ENCODE measurements around the gene SRL. TPM values are rescaled to one million over a fixed set of nuclear protein-coding genes. Genes with fewer than 3 reads are reported as not detected.

The SRL gene
- total and polyA plus RNA-seq, 2 of the 4 experiments (the other 2 are of a cell fraction) = under 0.01 to 0.14 TPM

- Histone ChIP-seq H3K9me3 (ENCODE audit: control insufficient read depth, insufficient read depth, low read length) (no peaks in the 10 kb centered on the region), H2AK9ac (replicated peaks; ENCODE audit: low read depth, low read length, poor library complexity) (no peak overlapping the region), H2BK120ac (ENCODE audit: low read depth, low read length) (no peak overlapping the region), H2BK15ac (ENCODE audit: low read depth, low read length) (no peak overlapping the region), H2AK5ac (ENCODE audit: low read depth, low read length) (no peak overlapping the region), H3K23ac (ENCODE audit: low read depth, low read length) (no peak overlapping the region), H3K9ac (ENCODE audit: low read depth, low read length) (no peak overlapping the region), H3K56ac (ENCODE audit: extremely low read depth, insufficient read depth, low read length) (no peak overlapping the region), H3K27ac (ENCODE audit: insufficient read depth, low read length) (no peak overlapping the region), H3K27me3 (ENCODE audit: control insufficient read depth, insufficient read depth, low read length) (peaks cover 8% of the 10 kb centered on the region), H3K36me3 (ENCODE audit: control insufficient read depth, insufficient read depth, low read length) (no peaks in the 10 kb centered on the region), H4K8ac (ENCODE audit: low read depth in 2 of 2, low read length in 2 of 2) (no peak overlapping the region), H3K4me2 (ENCODE audit: low read depth, low read length) (no peak overlapping the region), H2AFZ (replicated peaks; ENCODE audit: low read length, poor library complexity) (no peak overlapping the region), H3K9me1 (ENCODE audit: insufficient read depth, low read length) (no peaks in the 10 kb centered on the region), H2BK5ac (ENCODE audit: low read depth, low read length, poor library complexity, severe bottlenecking) (no peak overlapping the region), H3K4ac (ENCODE audit: low read depth, low read length) (no peak overlapping the region), H4K91ac (ENCODE audit: insufficient read depth, low read depth, low read length) (no peak overlapping the region), H3K4me1 (ENCODE audit: control insufficient read depth, insufficient read depth, low read length) (no peaks in the 10 kb centered on the region), H3K79me1 (ENCODE audit: low read depth in 1 of 2, low read length in 2 of 2) (no peaks in the 10 kb centered on the region), H4K20me1 (ENCODE audit: insufficient read depth, low read length) (no peaks in the 10 kb centered on the region), H4K5ac (ENCODE audit: low read depth, low read length) (no peak overlapping the region), H3K4me3 (ENCODE audit: insufficient read depth, low read depth, low read length) (no peak overlapping the region), H3K18ac (ENCODE audit: low read depth, low read length) (no peak overlapping the region), H2BK20ac (ENCODE audit: low read depth, low read length) (no peak overlapping the region), H3K14ac (replicated peaks; ENCODE audit: low read depth, low read length) (no peak overlapping the region)
- DNase-seq (no peak), ATAC-seq (ENCODE audit: low read depth) (no peak)
- no peak for TF ChIP-seq FOS (IDR thresholded peaks at IDR 0.05; ENCODE audit: low read depth, low read length)
- no peak for TF ChIP-seq CHD1 (IDR thresholded peaks at IDR 0.05; ENCODE audit: low read depth, low read length)
- TF ChIP-seq MAZ (IDR thresholded peaks at IDR 0.05; ENCODE audit: borderline replicate concordance, low read depth, low read length) = no peak
- TF ChIP-seq MAFK (IDR thresholded peaks at IDR 0.05; ENCODE audit: low read depth, low read length) = no peak
- no peak for TF ChIP-seq CEBPB (IDR thresholded peaks at IDR 0.05; ENCODE audit: low read depth, low read length)
- TF ChIP-seq BHLHE40 (IDR thresholded peaks at IDR 0.05; ENCODE audit: low read depth, low read length) = no peak
- TF ChIP-seq, protein P1, sequence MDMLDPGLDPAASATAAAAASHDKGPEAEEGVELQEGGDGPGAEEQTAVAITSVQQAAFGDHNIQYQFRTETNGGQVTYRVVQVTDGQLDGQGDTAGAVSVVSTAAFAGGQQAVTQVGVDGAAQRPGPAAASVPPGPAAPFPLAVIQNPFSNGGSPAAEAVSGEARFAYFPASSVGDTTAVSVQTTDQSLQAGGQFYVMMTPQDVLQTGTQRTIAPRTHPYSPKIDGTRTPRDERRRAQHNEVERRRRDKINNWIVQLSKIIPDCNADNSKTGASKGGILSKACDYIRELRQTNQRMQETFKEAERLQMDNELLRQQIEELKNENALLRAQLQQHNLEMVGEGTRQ (IDR thresholded peaks at IDR 0.05; ENCODE audit: low read depth, low read length) = no peak
- TF ChIP-seq, protein P2, sequence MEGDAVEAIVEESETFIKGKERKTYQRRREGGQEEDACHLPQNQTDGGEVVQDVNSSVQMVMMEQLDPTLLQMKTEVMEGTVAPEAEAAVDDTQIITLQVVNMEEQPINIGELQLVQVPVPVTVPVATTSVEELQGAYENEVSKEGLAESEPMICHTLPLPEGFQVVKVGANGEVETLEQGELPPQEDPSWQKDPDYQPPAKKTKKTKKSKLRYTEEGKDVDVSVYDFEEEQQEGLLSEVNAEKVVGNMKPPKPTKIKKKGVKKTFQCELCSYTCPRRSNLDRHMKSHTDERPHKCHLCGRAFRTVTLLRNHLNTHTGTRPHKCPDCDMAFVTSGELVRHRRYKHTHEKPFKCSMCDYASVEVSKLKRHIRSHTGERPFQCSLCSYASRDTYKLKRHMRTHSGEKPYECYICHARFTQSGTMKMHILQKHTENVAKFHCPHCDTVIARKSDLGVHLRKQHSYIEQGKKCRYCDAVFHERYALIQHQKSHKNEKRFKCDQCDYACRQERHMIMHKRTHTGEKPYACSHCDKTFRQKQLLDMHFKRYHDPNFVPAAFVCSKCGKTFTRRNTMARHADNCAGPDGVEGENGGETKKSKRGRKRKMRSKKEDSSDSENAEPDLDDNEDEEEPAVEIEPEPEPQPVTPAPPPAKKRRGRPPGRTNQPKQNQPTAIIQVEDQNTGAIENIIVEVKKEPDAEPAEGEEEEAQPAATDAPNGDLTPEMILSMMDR (conservative IDR thresholded peaks at IDR 0.05; ENCODE audit: low read depth, low read length) = no peak
- TF ChIP-seq RAD21 (IDR thresholded peaks at IDR 0.05; ENCODE audit: low read length) = no peak
- TF ChIP-seq NFE2L2 (IDR thresholded peaks at IDR 0.05; ENCODE audit: low read depth, low read length) = no peak
- in situ Hi-C loops (cut with MboI; ENCODE audit: low sequenced_read_pairs) = no loop called here
- ChIA-PET CTCF (no interaction called here), POLR2A (ENCODE audit: unreplicated experiment) (no interaction called here)
- intact Hi-C loops (cut with micrococcal nuclease) = no loop called here
- 100% methylated on average over 2 of the region's 7 CpGs; no CpG with 5 or more reads in 1 of the 2 experiments for WGBS, 2 experiments (ENCODE audit: extremely low coverage in 2 of 2, insufficient read length in 1 of 2)
- no TSS peak for BruUV-seq (replicated peaks)
- dilution Hi-C loops (cut with HindIII; ENCODE audit: low sequenced_read_pairs, unreplicated experiment) = no loop called here
These were observed 81.0 kb downstream of the SRL start for GRCh38 chr16:4160658-4161430.
